Activated CD4-positive, alpha-beta T cell treated with anti-CD3 and anti-CD28 coated beads, Interleukin-2, amount 50 U/mL, for 24 hours (primary cell): ENCODE measurements around the gene TACC2.

Experiments
- DNase-seq, 2 donors: peaks; one replicate each; pipeline ENCODE4 v3.0.0-alpha.2; 2020; ENCODE audit warnings: low read depth in 1 of 2, low spot score in 1 of 2

Gene TACC2

DNA sequence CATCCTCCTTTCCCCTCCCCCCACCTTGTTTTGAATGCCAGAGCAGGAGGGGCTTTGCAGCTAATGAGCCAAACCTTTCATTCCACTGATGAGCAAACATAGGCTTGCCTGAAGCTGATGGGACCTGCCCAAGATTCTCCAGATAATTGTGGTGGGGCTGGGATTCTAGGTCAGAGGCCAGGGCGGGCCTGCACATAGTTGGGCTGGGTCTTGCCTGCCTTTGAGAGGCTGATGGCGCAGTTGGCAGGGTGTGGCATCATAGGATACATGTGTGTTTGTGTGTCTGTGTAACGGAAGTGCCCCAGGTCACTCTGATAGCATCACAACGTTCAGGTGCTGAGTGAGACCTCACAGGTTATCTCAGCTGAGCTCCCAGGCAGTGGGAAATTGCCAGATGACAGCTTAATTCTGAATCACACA is 305.0 kb downstream of the TACC2 start:
- DNase-seq, result no peak

DNA sequence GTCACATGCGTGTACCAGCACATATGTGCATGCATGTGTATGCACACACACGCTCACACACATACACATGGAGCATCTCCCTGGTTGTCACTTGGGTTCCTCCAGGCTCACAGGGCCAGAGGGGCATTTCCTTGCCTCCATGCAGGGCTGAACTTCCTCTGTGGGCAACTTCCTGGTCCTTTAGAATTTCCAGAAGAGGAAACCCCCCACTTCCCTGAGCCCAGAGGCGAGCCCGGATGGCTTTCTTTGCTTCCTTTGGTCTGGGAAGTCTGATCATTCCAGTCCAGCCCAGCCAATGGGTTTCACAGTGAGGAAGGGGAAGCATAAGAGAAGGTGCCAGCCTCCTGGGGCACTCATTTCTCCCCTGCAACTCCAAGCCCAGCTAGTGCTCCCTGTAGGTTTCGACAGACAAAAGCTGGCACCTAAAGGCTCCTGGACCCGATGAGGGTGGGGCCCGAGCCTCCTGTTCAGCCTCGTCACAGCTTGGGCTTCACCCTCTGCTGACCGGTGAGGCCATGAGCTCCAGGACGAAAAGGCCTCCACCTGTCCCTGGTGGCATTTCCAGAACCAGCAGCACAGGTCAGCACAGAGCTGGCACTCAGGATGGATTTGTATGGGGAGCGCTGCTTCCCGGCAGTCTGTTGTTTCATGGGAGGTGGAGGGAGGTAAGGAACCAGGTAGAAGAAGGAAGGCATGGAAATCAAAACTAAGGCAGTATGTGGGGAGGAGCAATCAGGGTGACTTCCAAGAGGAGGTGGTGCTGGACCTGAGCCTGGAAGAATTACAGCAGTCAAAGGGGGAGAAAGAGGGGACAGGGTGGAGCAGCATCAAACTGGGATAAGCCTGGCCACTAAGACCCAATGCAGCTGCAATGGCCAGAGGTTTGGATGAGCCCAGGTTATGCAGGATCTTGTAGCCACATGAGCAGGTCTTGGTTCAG is 305.8 kb downstream of the TACC2 start:
- DNase-seq, result no peak

DNA sequence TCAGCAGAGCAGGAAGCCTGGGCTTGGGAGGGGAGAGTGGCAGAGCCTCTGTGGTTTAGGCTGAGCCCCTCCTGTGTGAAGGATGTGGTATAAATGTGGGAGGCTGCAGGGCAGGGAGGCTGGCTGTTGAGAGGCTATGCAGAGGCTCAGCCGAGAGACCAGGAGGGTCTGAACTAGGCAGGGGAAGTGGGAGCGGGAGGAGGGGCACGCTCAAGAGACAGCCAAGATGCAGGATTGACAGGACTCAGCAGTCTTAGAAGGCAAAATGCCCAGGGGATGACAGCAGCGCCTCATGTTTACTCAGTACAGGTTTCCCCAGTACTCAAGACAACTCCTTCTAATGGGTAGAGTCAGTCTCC is 306.5 kb downstream of the TACC2 start:
- DNase-seq, result no peak

DNA sequence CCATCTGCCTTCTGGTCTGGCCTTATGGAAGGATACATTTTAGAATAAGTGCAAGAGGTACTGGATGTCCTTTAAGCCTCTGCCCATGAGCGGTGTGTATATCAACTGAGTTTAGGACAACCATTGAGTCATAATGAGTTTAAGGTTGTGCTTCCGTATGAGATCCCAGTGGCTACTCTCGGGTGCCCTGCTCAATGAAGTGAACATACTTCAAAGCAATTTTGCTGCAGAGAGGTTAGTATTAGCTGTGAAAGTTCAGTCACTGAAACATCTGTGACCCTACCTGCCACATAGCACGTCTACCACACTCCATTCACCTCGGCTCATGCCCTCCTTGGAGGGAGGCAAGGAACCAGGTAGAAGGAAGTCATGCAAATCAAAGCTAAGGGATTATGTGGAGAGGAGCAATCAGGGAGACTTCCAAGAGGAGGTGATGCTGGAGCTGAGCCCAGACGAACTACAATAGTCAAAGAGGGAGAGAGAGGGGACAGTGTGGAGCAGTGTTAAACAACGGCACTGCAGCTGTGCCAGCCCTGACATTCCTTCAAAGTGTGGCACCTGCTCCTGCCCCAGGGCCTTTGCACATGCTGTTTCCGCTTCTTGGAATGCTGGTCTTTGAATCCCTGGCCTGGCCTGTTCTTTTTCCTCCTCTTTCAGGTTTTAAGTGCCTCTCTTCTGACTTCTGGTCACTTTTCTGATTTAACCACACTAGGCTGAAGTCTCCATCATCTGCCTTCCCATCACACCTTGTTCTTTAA is 307.6 kb downstream of the TACC2 start:
- no peak for DNase-seq

DNA sequence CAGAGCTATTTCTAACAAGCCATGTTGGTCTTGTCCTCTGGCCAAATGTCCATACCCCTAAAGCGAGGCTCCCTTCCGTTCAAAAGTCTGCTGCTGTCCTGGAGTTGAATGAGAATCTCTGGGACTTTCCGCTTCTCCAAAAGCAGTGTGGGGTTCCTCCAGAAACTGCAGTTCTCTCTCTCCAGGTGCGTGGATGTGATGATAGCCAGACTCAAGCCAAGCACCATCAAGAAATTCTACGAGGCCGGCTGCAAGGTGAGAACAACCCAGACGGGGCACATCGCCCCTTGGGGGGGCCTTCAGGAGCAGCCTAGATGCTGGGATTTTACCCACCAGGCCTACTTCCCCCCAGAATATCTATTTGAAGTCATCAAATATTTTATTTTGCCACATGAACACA is 308.6 kb downstream of the TACC2 start:
- no peak for DNase-seq

DNA sequence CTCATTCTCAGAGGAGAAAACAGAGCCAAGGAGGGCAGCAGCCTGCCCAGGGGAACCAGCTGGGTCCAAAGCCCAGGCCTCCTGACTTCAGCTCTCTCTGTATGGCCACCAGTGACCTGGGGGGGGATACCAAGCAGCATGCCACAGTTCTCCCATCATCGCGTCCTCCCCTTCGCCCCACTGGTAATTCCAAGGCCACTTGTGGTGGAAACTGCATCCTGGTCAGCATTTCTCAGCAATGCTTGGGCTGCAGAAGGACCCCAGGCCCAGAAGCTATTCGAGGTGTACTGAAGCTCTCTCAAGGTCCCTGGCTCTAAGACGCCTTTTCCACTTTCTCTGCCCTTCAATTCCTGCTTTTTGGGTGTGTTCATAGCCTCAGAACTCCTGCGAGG is 309.2 kb downstream of the TACC2 start:
- no peak for DNase-seq

DNA sequence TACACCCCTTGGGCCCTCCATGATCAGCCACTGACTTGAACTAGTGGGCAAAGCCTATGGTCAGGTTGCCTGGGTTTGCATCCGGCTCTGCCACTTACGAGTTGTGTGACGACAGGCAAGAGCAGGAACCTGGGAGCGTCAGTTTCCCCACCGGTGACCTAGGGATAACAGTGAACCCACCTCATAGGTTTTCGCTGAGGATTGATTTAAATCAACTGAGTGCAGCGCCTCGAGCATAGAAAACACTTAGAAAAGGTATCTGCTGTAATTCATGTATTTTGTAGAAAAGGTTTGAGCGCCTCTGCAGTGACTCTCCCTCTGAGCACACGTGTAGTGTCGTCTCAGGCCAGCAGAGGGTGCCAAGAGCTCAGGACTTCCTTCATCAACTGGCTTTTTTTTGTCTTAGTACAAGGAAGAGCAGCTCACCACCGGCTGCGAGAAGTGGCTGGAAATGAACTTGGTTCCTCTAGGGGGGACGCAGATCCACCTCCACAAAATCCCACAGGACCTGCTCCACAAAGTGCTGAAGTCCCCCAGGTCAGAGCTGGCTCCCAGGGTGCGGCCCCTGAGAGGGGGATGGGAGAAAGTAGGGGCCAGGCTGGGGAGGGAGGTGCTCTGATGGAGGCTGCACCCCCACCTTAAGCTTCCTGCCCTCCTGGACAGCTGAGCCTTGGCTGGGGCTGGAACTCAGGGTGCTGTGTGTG is 309.8 kb downstream of the TACC2 start:
- DNase-seq, result peak; percentile 16 to 47

DNA sequence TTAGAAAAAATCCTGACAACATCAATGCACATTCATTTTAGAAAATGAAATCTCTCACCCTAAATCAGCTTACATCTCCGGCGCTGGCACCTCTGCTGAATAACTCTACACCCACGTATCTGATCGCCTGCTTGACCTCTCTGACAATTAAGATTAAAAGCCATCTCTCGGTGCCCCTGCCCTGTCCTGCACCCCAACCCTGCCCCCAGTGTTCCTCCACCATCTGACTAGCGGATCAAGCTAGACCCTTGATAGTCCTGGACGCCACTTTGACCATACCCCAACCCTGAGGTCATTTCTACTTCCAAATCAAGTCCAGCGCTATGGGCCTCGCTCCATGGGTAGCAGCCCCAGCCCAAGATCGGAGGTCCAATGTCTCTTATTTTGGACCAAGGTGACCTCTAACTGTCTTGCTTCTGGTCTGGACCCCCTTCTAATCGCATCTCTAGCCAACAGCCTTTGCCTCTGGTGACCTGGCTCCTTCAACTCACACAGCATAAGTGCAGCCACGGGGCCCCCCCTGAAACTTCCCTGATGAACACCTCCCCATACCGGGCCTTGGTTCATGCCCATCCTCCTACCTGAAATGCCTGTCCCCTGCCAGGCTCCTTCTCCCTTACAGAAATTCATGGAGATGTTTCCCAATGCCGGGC is 310.6 kb downstream of the TACC2 start:
- DNase-seq, result no peak

DNA sequence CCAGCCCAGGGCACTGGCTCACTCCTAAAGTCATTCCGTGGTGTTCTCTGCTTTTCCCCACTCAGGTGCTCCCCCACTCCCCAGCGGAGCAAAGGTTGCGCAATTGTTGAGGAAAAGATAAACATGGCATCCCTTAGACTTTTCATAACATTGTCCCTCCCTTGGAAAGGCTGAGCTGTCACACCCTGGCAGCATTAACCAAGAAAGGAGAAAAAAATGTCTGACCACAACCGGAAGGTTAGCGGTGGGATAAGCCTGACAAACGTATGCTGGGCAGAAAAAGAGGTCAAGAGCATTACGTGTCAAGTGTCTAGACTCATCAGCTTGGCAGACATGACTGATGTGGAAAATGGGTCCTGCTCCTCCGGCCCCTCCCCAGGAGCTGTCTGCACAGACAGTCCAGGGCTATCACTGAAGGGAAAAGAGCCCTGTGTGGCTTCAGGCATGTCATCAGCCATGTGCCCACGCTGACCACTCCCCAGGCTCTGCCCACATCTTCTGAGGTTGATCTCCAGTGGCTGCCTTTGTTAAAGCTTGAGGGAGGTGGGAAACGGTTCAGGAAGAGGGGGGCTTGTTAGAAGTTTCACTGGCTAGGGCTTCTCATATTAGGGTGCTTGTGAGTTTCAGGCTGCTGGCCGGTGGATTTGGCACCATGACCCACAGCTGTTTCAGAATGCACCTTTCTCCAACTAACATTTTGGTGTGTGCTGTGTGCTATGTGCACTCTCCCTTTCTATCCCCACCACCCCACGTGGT is 312.3 kb downstream of the TACC2 start:
- DNase-seq, result no peak

DNA sequence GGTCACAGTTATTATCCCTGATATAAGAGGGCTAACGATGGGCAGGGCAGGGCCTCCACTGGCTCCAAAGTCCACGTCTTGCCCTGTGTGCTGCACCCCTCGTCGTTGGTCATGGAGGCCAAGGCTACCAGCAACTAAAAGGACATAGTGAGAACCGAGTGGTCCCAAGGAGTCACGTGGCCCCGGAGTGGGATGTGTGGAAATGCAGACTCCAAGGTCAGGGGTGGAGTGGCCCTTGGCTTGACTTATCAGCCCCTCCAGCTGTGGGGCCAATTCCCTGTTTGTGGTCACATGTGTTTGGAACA is 312.8 kb downstream of the TACC2 start:
- no peak for DNase-seq

DNA sequence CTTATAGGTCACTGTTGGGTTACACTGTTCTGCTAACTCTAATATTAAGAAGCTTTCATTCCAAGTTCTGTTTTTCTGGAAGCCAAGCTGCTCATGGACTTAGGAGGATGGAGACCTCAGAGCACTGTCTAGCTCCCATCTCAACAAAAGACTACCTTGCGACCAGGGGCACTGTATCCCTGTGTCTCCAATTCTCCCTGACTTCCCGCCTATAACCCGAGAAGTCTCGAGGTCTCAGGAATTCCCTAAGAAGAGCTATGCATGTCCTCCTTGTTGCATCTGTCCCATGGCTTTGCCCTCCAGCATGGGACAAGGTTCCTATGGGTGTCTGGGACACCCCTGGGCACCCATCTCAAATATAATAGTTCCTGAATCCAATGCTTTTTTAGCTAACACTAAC is 313.4 kb downstream of the TACC2 start:
- DNase-seq, result no peak

DNA sequence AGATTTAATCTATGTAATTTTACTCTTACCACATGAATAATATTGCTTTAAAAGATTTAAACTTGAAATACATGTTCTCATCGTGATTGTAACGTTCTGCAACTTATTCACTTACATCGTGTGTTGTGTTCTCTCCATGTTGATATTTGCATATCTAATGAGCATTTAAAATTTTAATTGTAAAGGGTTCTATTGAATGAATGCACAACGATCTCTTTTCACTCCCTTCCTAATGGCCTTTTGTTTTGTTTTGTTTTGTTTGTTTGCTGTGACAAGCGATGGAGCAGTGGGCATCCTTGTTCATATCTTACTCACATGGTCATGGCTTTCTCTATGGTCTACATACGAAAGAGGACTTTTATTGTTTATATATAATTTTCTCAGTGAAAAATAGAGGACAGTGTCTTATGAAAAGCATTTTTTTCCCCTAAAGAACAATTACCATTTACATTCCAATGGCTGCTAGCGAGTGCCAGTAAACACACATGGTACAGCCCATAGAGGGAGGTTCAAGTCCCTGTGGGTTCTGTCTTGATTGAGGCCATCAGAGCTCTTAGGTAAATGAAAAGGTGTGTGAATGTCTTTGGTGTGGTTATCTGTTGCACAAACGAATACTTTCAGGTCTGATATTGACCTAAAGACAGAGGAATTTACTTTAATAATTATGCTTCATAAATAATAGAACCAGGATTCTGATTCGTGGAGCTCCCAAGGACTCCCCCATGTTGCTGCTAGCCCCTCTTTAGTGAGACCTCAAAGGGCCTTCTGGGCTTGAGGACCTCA is 314.5 kb downstream of the TACC2 start:
- no peak for DNase-seq
